CD4-positive, CD25-positive, alpha-beta regulatory T cell (primary cell): ENCODE data around the gene JARID2. TPM values are rescaled to one million over a fixed set of nuclear protein-coding genes. Genes with fewer than 3 reads are reported as not detected.
A peak's percentile ranks its signal among the peaks of the same experiment; 100 is the strongest.

Experiments used
- ATAC-seq, 2 donors: fragments of 150-1000 bp; cut with Tn5 transposase; one replicate each; pipeline ENCODE4 v1.10.0; 2021; ENCODE audit warnings: low read depth in 2 of 2, moderate number of reproducible peaks in 2 of 2, moderate library complexity in 1 of 2
- DNase-seq, 3 donors: peaks; one replicate each; pipeline versions ENCODE4 v3.0.0 to v3.0.0-alpha.2; 2012 to 2022; ENCODE audit warnings: mixed read lengths in 1 of 3
- H3K27ac ChIP-seq: one replicate; pipeline ENCODE4 v1.7.0; 2013; ENCODE audit warnings: mild to moderate bottlenecking, low read length; ENCODE audit not compliant: insufficient read depth, poor library complexity, severe bottlenecking
- H3K27me3 ChIP-seq: one replicate; pipeline ENCODE4 v1.7.0; 2013; ENCODE audit warnings: low read length; ENCODE audit not compliant: control insufficient read depth, insufficient read depth
- H3K36me3 ChIP-seq: one replicate; pipeline ENCODE4 v1.7.0; 2013; ENCODE audit warnings: mild to moderate bottlenecking, low read length, moderate library complexity; ENCODE audit not compliant: control insufficient read depth, insufficient read depth
- H3K4me1 ChIP-seq: 2 replicates; pipeline ENCODE4 v1.7.0; 2013; ENCODE audit warnings: mild to moderate bottlenecking, low read length; ENCODE audit not compliant: insufficient read depth, control insufficient read depth, poor library complexity, severe bottlenecking
- H3K4me3 ChIP-seq: one replicate; pipeline ENCODE4 v1.7.0; 2013; ENCODE audit warnings: low read depth, mild to moderate bottlenecking, low read length, moderate library complexity
- H3K9me3 ChIP-seq, 2 experiments: 1 replicate in 1 of 2; 2 replicates in 1 of 2; pipeline ENCODE4 v1.7.0; 2013; ENCODE audit warnings: low read length in 2 of 2, mild to moderate bottlenecking in 1 of 2, moderate library complexity in 1 of 2; ENCODE audit not compliant: control insufficient read depth in 2 of 2
- H3K27ac Mint-ChIP-seq, 3 donors: one replicate each; pipeline ENCODE4 v1.8.0; 2020 to 2022; ENCODE audit warnings: mild to moderate bottlenecking in 3 of 3, mixed read lengths in 3 of 3, moderate library complexity in 2 of 3
- H3K27me3 Mint-ChIP-seq: one replicate; pipeline ENCODE4 v1.8.0; 2022; ENCODE audit warnings: mild to moderate bottlenecking, mixed read lengths
- H3K36me3 Mint-ChIP-seq: one replicate; pipeline ENCODE4 v1.8.0; 2020; ENCODE audit warnings: mixed read lengths
- H3K4me1 Mint-ChIP-seq, 4 donors: one replicate each; pipeline ENCODE4 v1.8.0; 2020 to 2022; ENCODE audit warnings: mixed read lengths in 4 of 4, mild to moderate bottlenecking in 1 of 4
- H3K4me3 Mint-ChIP-seq, 4 donors: one replicate each; pipeline ENCODE4 v1.8.0; 2020 to 2022; ENCODE audit warnings: mild to moderate bottlenecking in 4 of 4, mixed read lengths in 4 of 4, moderate library complexity in 3 of 4
- H3K9me3 Mint-ChIP-seq, 7 donors: one replicate each; pipeline ENCODE4 v1.8.0; 2020 to 2022; ENCODE audit warnings: mixed read lengths in 7 of 7, mild to moderate bottlenecking in 3 of 7, moderate library complexity in 2 of 7
- polyA plus RNA-seq, 4 donors: library from polyadenylated mRNA; unstranded; fragments of 300-500 nt; fragmentation: Illumina TruSeq; gene quantifications; one replicate each; pipeline ENCODE4 v1.2.3, GENCODE V29; 2021
- total RNA-seq: library from RNA; stranded (reverse); gene quantifications from one replicate; pipeline ENCODE4 v1.2.3, GENCODE V29; 2022

Gene JARID2
- total and polyA plus RNA-seq, 5 donors from 2014 or later: 4.1 to 26.1 (median 5.6) TPM

- Mint-ChIP-seq H3K27ac (no peak overlapping the region), H3K4me1 (peaks cover 29 to 66% (median 39%) of the 10 kb centered on the region in 4 donors)
Observed at GRCh38 chr6:15380351-15380750, 134.5 kb downstream of the JARID2 start.

GRCh38 chr6:15382089-15382488 is 136.2 kb downstream of the JARID2 start:
- Histone ChIP-seq H3K27me3 (no peaks in the 10 kb centered on the region), H3K36me3 (no peaks in the 10 kb centered on the region), H3K27ac (no peak overlapping the region), H3K4me1 (peaks cover 5% of the 10 kb centered on the region), H3K4me3 (no peak overlapping the region), H3K9me3 (no peaks in the 10 kb centered on the region)
- DNase-seq (no peak), ATAC-seq (no peak)
- peaks cover 21 to 72% (median 41%) of the 10 kb centered on the region in 4 donors for H3K4me1 Mint-ChIP-seq
- H3K4me3 Mint-ChIP-seq: peak overlapping the region in 1 of 4 donors; percentile 4
- peak overlapping the region in 1 of 3 donors; percentile 1 for H3K27ac Mint-ChIP-seq
- no peaks in the 10 kb centered on the region for H3K27me3 Mint-ChIP-seq
- H3K9me3 Mint-ChIP-seq: peaks cover 0 to under 1% (median 0%) of the 10 kb centered on the region in 7 donors
- peaks cover 2% of the 10 kb centered on the region for H3K36me3 Mint-ChIP-seq

More at GRCh38 chr6:15380351-15380750, 134.5 kb downstream of the JARID2 start:
- DNase-seq (no peak), ATAC-seq (no peak)
- Mint-ChIP-seq H3K27me3 (no peaks in the 10 kb centered on the region), H3K36me3 (peaks cover 11% of the 10 kb centered on the region), H3K4me3 (no peak overlapping the region), H3K9me3 (peaks cover 0 to 4% (median 0%) of the 10 kb centered on the region in 7 donors)
- no peak overlapping the region for H3K4me3 ChIP-seq
- peaks cover 5% of the 10 kb centered on the region for H3K4me1 ChIP-seq
- no peak overlapping the region for H3K27ac ChIP-seq
- H3K9me3 ChIP-seq: no peaks in the 10 kb centered on the region
- no peaks in the 10 kb centered on the region for H3K36me3 ChIP-seq
- H3K27me3 ChIP-seq: no peaks in the 10 kb centered on the region

GRCh38 chr6:15382712-15383111 is 136.8 kb downstream of the JARID2 start:
- no peaks in the 10 kb centered on the region for H3K27me3 ChIP-seq
- Mint-ChIP-seq H3K27ac (peak overlapping the region in 1 of 3 donors; percentile 1), H3K4me3 (no peak overlapping the region), H3K4me1 (peaks cover 24 to 76% (median 43%) of the 10 kb centered on the region in 4 donors), H3K36me3 (no peaks in the 10 kb centered on the region), H3K9me3 (no peaks in the 10 kb centered on the region), H3K27me3 (no peaks in the 10 kb centered on the region)
- H3K9me3 ChIP-seq: no peaks in the 10 kb centered on the region
- no peak for ATAC-seq
- DNase-seq: no peak
- H3K4me3 ChIP-seq: no peak overlapping the region
- H3K36me3 ChIP-seq: no peaks in the 10 kb centered on the region
- H3K4me1 ChIP-seq: peaks cover 10% of the 10 kb centered on the region
- no peak overlapping the region for H3K27ac ChIP-seq

- Histone ChIP-seq H3K9me3 (no peaks in the 10 kb centered on the region), H3K4me3 (no peak overlapping the region), H3K27ac (no peak overlapping the region), H3K4me1 (peaks cover 10% of the 10 kb centered on the region), H3K36me3 (no peaks in the 10 kb centered on the region), H3K27me3 (no peaks in the 10 kb centered on the region)
- DNase-seq: no peak
- H3K4me1 Mint-ChIP-seq: peaks cover 39 to 79% (median 49%) of the 10 kb centered on the region in 4 donors
- no peaks in the 10 kb centered on the region for H3K27me3 Mint-ChIP-seq
- H3K9me3 Mint-ChIP-seq: no peaks in the 10 kb centered on the region
- no peak overlapping the region for H3K4me3 Mint-ChIP-seq
- no peaks in the 10 kb centered on the region for H3K36me3 Mint-ChIP-seq
- ATAC-seq: no peak
- H3K27ac Mint-ChIP-seq: peak overlapping the region in 1 of 3 donors; percentile 27
Observed at GRCh38 chr6:15384901-15385300, 139.0 kb downstream of the JARID2 start.

- DNase-seq (no peak), ATAC-seq (no peak)
- H3K27me3 Mint-ChIP-seq: no peaks in the 10 kb centered on the region
- H3K4me3 Mint-ChIP-seq: no peak overlapping the region
- H3K27me3 ChIP-seq: no peaks in the 10 kb centered on the region
- H3K4me1 ChIP-seq: peaks cover 10% of the 10 kb centered on the region
- no peaks in the 10 kb centered on the region for H3K9me3 Mint-ChIP-seq
- H3K9me3 ChIP-seq: no peaks in the 10 kb centered on the region
- H3K36me3 Mint-ChIP-seq: no peaks in the 10 kb centered on the region
- H3K36me3 ChIP-seq: no peaks in the 10 kb centered on the region
- H3K27ac Mint-ChIP-seq: peak overlapping the region in 2 of 3 donors; percentile 13 to 27
- H3K4me3 ChIP-seq: no peak overlapping the region
- H3K27ac ChIP-seq: no peak overlapping the region
- H3K4me1 Mint-ChIP-seq: peaks cover 39 to 78% (median 51%) of the 10 kb centered on the region in 4 donors
Observed at GRCh38 chr6:15385521-15385920, 139.7 kb downstream of the JARID2 start.

GRCh38 chr6:15386110-15386755 is 140.4 kb downstream of the JARID2 start:
- Histone ChIP-seq H3K9me3 (no peaks in the 10 kb centered on the region), H3K27ac (no peak overlapping the region), H3K4me3 (no peak overlapping the region), H3K4me1 (peaks cover 10% of the 10 kb centered on the region), H3K27me3 (no peaks in the 10 kb centered on the region), H3K36me3 (no peaks in the 10 kb centered on the region)
- no peaks in the 10 kb centered on the region for H3K36me3 Mint-ChIP-seq
- no peak overlapping the region for H3K4me3 Mint-ChIP-seq
- no peak for DNase-seq
- ATAC-seq: no peak
- no peaks in the 10 kb centered on the region for H3K9me3 Mint-ChIP-seq
- H3K27me3 Mint-ChIP-seq: no peaks in the 10 kb centered on the region
- peak overlapping the region in 2 of 3 donors; percentile 38 to 70 for H3K27ac Mint-ChIP-seq
- peaks cover 39 to 79% (median 50%) of the 10 kb centered on the region in 4 donors for H3K4me1 Mint-ChIP-seq

GRCh38 chr6:15386756-15387112 is 140.9 kb downstream of the JARID2 start:
- ATAC-seq (no peak), DNase-seq (no peak)
- H3K4me3 ChIP-seq: no peak overlapping the region
- H3K9me3 Mint-ChIP-seq: no peaks in the 10 kb centered on the region
- H3K27ac Mint-ChIP-seq: peak overlapping the region in 1 of 3 donors; percentile 38
- H3K27me3 Mint-ChIP-seq: no peaks in the 10 kb centered on the region
- H3K36me3 Mint-ChIP-seq: no peaks in the 10 kb centered on the region
- no peaks in the 10 kb centered on the region for H3K9me3 ChIP-seq
- H3K36me3 ChIP-seq: no peaks in the 10 kb centered on the region
- H3K27ac ChIP-seq: no peak overlapping the region
- no peak overlapping the region for H3K4me3 Mint-ChIP-seq
- peaks cover 36 to 74% (median 48%) of the 10 kb centered on the region in 4 donors for H3K4me1 Mint-ChIP-seq
- H3K4me1 ChIP-seq: peaks cover 10% of the 10 kb centered on the region
- H3K27me3 ChIP-seq: no peaks in the 10 kb centered on the region

- Mint-ChIP-seq H3K4me1 (peaks cover 36 to 70% (median 48%) of the 10 kb centered on the region in 4 donors), H3K27me3 (no peaks in the 10 kb centered on the region), H3K9me3 (no peaks in the 10 kb centered on the region), H3K27ac (peak overlapping the region; percentile 1 to 60 (median 46)), H3K4me3 (no peak overlapping the region), H3K36me3 (no peaks in the 10 kb centered on the region)
- Histone ChIP-seq H3K4me3 (no peak overlapping the region), H3K27ac (no peak overlapping the region), H3K4me1 (peaks cover 10% of the 10 kb centered on the region), H3K9me3 (no peaks in the 10 kb centered on the region), H3K27me3 (no peaks in the 10 kb centered on the region), H3K36me3 (no peaks in the 10 kb centered on the region)
- peak in 1 of 3 donors; percentile 32 for DNase-seq
- ATAC-seq: no peak
Observed at GRCh38 chr6:15387118-15387517, 141.2 kb downstream of the JARID2 start.
